NCI-H1092 treated with DMSO at 0.1 percent for 48 hours (cell line): Measurements from ENCODE around the gene BIRC3.

Experiments
- DNase-seq: peaks from one replicate; lab custom pipeline; 2025; lab: John Stamatoyannopoulos, UW

Gene BIRC3

GRCh38 chr11:102317099-102317767 lies at the start of gene BIRC3:
Gene BIRC3, plus strand, starts transcription at chr11:102317484. Its CDS starts 7,026 bp downstream, at chr11:102324510.
- peak; percentile 72 for DNase-seq

- no peak for DNase-seq
Measured at GRCh38 chr11:102267609-102268008, 49.7 kb upstream of the BIRC3 start.

GRCh38 chr11:102268083-102268984 lies 49.0 kb upstream of the BIRC3 start:
- peak; percentile 74 for DNase-seq

GRCh38 chr11:102268985-102269470 lies 48.3 kb upstream of the BIRC3 start:
- no peak for DNase-seq

GRCh38 chr11:102269927-102270326 lies 47.4 kb upstream of the BIRC3 start:
- DNase-seq = no peak

GRCh38 chr11:102272047-102272824 lies 45.0 kb upstream of the BIRC3 start:
- DNase-seq = no peak

GRCh38 chr11:102274628-102275027 lies 42.7 kb upstream of the BIRC3 start:
- no peak for DNase-seq

- DNase-seq = no peak
Measured at GRCh38 chr11:102276362-102276761, 40.9 kb upstream of the BIRC3 start.

- no peak for DNase-seq
Measured at GRCh38 chr11:102276783-102277182, 40.5 kb upstream of the BIRC3 start.

- DNase-seq = peak; percentile 8
Measured at GRCh38 chr11:102279641-102280170, 37.6 kb upstream of the BIRC3 start.

- no peak for DNase-seq
Measured at GRCh38 chr11:102280245-102280833, 36.9 kb upstream of the BIRC3 start.

- no peak for DNase-seq
Measured at GRCh38 chr11:102283116-102283485, 34.2 kb upstream of the BIRC3 start.

GRCh38 chr11:102284008-102284407 lies 33.3 kb upstream of the BIRC3 start:
- DNase-seq = no peak

- DNase-seq = no peak
Measured at GRCh38 chr11:102286292-102286691, 31.0 kb upstream of the BIRC3 start.

- peak; percentile 84 for DNase-seq
Measured at GRCh38 chr11:102287964-102288724, 29.1 kb upstream of the BIRC3 start.

- DNase-seq = no peak
Measured at GRCh38 chr11:102288725-102289083, 28.6 kb upstream of the BIRC3 start.

- DNase-seq = no peak
Measured at GRCh38 chr11:102289592-102289991, 27.7 kb upstream of the BIRC3 start.

GRCh38 chr11:102291831-102292230 lies 25.5 kb upstream of the BIRC3 start:
- DNase-seq = no peak

- DNase-seq = no peak
Measured at GRCh38 chr11:102292933-102293332, 24.4 kb upstream of the BIRC3 start.

GRCh38 chr11:102293873-102294601 lies 23.2 kb upstream of the BIRC3 start:
- no peak for DNase-seq
